GM18505 (cell line): ENCODE measurements around the gene DGKD.

Experiments
- ATAC-seq: cut with Tn5 transposase; IDR thresholded peaks from one replicate; pipeline ENCODE4 v1.9.1; 2021; ENCODE audit not compliant: unreplicated experiment
- POLR2A ChIP-seq: IDR thresholded peaks from 4 replicates; pipeline ENCODE4 v1.6.1; 2011; ENCODE audit warnings: borderline replicate concordance; ENCODE audit not compliant: insufficient read depth, insufficient read length; ENCODE audit errors: extremely low read depth

The DGKD gene

DNA sequence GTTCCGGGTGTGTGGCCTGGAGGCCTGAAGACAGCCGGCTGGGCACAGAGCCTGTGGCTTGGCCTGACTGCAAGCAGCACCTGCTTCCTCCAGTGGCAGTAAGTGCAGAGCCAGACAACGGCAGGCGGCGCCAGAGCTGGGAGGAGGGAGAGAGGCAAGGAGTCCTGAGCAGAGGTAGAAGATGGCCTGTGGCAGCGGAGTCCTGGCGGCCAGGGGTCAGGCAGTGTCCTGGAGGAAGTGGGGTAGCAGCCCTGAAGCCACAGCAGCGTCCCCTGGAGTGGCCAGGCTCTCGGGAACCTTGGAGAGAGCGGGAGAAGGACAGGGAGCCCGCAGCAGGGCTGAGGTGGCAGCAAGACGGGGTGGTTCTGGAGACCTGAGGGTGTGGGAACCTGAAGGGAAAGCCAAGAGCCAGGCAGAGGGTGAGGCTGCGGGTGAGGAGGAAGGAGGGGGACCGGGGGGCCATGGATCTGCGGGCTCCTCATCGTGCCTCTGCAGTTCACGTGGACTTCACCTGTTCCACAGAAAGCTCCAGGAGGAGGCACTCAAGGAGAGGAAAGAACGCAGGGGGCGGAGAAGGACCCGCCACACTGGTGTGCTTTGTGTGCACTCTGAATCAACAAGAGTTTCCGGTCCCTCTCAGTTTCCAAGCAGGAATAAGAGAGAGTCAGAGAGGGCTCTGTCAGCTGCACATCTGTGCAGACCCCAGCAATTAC is 126.4 kb downstream of the DGKD start:
- no peak for ATAC-seq

DNA sequence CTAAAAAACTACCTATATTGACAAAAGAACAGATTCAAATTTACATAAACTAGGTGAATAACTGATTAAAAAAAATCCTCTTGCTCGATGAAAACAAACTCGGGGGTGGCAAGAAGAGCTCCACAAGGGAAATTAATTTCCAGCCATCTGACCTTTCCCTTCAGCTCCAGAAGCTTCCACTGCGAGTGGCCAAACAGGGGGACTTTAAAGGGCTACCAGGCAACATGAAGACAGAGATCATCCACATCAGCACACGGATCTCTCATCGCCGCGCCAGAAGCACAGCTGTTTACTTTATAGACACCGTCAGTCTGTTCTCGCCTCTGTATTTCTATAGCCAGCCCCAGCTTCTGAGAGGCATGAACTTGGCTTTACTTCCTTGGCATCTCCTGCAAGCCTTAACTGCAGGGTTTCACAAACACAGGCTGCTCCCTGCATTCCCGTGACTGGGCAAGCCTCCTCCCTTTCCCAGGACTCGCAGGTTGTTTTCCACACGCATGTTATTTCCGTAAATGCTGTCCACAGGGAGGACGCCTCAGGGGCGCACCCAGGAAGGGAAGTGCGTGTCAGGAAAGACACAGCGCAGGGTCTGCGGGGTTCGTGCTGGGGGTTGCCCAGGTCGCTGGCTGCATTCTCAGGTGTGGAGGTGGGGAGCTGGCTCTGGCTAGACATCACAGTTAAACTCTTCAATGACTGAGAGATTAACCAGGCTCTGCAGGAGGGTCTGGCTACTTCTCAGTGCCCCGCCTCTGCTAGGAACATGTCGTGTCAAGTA is 127.3 kb downstream of the DGKD start:
- no peak for ATAC-seq
- no peak for TF ChIP-seq POLR2A

More for the DNA sequence above, 126.4 kb downstream of the DGKD start:
- TF ChIP-seq POLR2A: no peak

DNA sequence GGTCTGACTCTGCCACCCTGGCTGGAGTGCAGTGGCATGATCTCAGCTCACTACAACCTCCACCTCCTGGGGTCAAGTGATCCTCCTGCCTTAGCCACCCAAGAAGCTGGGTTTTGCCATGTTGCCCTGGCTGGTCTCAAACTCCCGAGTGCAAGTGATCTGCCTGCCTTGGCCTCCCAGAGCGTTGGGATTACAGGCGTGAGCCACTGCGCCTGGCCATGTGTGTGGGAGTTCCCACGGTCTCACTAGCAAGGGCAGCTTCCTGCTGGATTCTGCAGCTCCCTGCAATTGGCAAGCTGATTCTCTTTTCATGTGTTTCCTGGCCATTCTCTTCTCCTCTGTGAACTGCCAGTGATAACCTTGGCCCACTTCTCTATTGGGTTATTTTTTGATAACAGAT is 128.3 kb downstream of the DGKD start:
- ATAC-seq: no peak
- no peak for TF ChIP-seq POLR2A

DNA sequence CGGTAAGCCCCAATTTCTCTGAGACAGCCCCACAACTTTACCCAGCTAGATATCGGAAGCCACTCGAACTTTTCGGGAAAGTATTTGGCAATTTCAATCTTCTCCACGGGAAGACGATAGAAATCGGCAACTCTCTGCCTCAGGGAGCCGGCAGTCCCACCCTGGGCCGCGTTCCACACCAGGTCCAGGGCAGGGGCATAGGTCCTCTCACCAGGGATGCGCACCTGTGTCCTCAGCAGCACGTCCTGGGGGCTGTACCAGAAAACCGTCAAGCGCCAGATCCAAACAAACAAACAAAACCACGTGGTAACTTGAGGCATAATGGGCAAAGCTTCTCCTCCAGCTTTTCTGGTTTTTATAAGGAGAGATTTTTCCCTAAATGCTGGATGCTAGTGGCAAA is 131.4 kb downstream of the DGKD start:
- ATAC-seq: no peak
- no peak for TF ChIP-seq POLR2A

DNA sequence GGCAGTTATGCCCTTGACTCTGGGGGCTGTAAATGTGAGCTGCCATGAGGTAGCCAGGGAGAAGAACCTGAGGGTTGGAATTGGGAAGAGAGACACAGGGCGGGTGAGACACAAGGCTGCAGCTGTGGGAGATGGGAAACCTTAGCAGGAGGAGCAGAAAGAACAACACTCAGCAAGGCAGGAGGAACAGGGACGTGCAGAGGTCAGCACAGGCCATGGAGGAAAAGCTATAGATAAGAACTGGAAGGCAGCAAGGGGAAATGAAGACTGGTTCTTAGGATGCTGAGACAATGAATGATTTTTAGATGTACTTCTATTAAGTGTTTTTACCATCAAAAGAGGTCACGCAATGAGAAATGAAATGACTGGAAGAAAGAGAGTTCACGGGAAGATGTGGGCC is 132.1 kb downstream of the DGKD start:
- no peak for ATAC-seq
- no peak for TF ChIP-seq POLR2A

DNA sequence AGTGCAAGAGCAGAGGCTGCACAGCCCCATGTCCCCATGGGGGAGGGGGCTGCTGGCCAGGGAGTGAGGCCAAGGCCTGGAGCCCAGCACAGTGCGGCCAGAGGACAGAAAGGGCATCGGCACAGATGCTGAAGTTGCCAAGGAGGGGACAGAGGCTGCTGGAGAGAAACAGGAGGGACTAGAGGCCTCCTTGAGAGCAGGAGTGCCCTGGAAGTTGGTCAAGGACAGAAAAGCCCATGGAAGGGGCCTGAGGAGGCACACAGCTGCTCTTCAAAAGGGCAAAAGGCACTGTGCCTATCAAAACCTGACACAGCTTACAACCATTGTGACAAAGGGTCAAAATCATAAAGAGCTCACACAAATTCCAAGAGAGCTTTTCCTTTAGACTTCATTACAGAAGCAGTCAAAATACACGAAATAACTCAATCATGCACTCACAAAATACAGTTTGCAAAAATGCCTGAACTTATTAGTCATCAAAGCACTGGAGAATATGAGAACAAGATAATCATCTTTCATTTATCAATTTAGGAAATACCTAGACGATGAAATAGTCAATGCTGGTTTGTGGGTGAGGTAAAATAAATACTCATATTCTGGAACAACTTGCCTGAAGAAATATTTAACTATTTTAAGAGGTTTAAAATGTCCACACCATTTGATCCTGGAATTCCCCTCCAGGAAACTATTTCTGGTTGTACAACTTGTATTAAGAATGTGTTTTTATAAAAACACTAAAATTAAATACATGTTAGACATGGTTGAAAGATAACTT is 132.7 kb downstream of the DGKD start:
- no peak for TF ChIP-seq POLR2A
- ATAC-seq: no peak

DNA sequence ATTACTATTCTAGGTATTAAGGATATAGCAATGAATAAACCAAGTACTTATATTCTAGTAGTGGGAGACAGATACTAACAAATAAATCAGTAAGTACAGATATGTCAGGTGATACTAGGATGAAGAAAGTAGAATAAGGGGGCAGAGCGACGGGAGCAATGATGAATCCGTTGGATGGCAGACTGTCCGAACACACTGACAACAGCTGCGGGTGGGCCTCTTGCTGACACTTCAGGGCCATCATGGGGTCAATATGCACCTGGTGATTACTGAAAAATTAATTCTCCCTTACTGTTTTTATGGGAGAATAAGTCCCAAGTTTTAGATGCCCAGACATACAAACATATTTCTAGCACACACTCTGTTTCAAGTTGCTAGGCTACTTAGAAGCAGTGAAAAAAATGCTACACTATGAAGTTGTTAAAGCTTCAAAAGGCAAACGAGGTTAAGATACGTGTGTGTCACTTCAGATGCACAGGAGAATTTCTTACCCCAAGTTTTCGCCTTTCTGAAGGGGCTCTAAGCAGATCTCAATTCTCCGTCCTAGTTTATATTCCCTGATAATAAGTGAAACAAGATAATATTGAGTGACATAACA is 133.6 kb downstream of the DGKD start:
- no peak for ATAC-seq
- no peak for TF ChIP-seq POLR2A

DNA sequence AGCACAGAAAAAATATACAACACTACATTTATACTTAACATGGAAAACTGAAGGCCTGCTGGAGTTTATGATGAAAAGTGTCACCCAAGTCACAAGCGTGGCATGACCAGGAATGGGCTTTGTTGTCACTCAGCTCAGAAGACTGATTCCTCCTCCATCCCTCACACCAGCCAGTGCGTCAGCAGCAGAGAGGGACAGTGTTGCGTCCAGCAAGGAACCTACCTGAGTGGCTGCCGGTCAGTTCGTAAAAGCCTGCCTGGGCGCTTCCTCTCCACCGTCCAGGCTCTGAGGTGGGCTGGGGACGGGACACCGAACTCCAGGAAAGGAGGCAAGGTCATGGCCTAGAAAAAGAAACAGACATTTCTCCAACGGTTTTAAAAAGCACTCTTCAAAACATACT is 134.8 kb downstream of the DGKD start:
- TF ChIP-seq POLR2A: no peak
- ATAC-seq: no peak

DNA sequence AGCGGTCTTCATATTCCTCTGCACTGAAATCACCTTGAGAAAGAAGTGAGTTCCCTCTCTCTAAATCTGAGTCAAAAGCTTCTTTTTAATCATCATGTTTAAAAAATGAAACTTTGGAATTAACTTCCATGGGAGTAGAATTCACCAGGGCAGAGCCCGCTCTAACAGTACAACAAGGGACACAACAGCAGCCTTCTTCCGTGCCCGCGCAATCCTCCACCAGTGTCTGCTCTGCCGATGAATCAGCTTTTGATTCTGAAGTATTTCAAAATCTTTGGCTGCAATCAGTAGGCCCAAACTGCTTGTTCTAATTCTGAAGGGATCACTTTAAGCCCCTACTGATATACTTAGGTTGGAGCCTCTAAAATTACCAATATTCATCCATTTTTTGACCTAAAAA is 135.4 kb downstream of the DGKD start:
- no peak for TF ChIP-seq POLR2A
- ATAC-seq: no peak

DNA sequence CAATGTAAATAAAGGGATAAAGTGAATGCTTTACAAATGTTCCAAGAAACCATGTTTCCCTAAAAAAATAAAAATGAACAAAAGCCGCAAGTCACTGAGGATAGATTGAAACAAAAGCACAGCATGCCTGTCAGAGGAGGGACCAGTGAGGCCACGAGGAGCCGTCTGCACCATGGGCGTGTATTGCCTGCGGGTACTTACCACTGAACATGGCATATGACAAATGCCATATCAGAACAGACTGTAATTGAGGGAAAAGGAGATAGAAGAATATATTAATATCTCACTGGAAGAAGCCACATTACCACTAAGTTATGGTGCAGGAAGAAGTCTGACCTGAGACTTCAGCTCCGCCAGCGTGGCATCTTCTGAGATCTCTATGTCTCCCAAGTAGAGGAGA is 136.5 kb downstream of the DGKD start:
- no peak for TF ChIP-seq POLR2A
- no peak for ATAC-seq

DNA sequence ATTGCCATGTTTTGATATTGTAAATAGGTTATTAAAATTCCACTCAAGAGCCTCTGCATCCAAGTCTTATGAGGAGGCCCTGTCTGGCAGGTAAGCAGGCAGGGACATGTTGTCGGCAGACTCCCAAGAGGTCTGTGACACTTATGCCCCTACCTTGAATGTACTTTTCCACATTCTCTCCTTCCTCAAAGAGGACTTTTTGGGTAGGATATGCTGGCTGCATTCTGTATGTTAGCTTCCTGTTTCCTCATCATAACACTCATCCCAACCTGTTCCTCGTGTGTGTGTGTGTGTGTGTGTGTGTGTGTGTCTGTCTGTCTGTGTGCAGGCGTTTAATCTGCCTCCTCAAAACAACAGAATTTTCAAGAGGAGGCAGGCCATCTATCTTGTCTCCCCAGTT is 137.0 kb downstream of the DGKD start:
- no peak for ATAC-seq
- no peak for TF ChIP-seq POLR2A

DNA sequence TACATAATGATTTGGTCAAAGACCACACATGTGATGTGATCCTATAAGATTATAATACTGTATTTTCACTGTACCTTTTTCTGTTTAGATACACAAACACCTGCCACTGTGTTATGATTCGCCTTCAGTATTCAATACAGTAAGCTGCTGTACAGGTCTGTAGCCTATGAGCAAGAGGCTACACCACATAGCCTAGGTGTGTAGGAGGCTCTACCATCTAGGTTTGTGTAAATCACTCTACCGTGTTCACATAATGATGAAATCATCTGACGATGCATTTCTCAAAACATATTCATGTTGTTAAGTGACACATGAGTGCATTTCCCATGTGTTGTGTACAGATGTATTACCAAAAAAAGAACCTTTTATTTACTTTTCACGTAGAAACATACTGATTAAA is 137.8 kb downstream of the DGKD start:
- ATAC-seq: no peak
- no peak for TF ChIP-seq POLR2A

DNA sequence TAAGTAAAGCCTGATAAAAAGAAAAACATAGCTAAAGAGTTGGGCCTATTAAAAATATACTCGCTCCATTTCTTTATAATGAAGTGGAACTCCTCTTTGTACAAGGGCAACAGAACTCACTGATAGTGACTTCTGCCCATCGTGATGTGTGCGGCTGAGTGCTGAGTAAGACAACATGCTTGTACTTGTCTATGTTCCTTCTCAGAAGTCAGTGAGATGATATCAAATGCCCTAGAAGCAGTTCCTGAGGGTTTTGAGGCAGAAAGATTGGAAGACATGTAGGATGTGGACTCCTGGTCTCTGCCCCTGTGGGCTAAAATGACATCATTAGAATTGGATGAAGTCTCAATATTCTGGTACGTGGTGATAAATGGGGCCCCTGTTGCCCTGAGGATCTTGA is 138.5 kb downstream of the DGKD start:
- TF ChIP-seq POLR2A: no peak
- no peak for ATAC-seq
